Measurements from ENCODE around the gene AFTPH.
A peak's percentile ranks its signal among the peaks of the same experiment; 100 is the strongest.

AFTPH gene, protein sequence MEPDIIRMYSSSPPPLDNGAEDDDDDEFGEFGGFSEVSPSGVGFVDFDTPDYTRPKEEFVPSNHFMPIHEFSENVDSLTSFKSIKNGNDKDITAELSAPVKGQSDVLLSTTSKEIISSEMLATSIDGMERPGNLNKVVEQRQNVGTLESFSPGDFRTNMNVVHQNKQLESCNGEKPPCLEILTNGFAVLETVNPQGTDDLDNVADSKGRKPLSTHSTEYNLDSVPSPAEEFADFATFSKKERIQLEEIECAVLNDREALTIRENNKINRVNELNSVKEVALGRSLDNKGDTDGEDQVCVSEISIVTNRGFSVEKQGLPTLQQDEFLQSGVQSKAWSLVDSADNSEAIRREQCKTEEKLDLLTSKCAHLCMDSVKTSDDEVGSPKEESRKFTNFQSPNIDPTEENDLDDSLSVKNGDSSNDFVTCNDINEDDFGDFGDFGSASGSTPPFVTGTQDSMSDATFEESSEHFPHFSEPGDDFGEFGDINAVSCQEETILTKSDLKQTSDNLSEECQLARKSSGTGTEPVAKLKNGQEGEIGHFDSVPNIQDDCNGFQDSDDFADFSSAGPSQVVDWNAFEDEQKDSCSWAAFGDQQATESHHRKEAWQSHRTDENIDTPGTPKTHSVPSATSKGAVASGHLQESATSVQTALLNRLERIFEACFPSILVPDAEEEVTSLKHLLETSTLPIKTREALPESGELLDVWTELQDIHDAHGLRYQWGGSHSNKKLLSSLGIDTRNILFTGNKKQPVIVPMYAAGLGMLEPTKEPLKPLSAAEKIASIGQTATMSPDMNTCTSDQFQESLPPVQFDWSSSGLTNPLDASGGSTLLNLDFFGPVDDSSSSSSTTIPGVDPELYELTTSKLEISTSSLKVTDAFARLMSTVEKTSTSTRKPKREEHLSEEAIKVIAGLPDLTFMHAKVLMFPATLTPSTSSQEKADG

GRCh38 chr2:64523666-64524603, at the start of gene AFTPH:
Gene AFTPH (plus strand): TSS chr2:64524328. CDS start chr2:64551475, 27,147 bp downstream.
- POLR2A ChIA-PET, result interaction anchor here (0.6 to 1.4 kb wide), 3 partner anchors 40 to 1889 kb away, joined by 3 to 5 read pairs (median 5); no protein-coding TSS in a partner anchor
- H3K4me3 ChIP-seq (ENCODE audit: low read depth, low read length), result peak within 1 kb of the TSS; percentile 91
- CTCF ChIA-PET, result interaction anchor here (0.7 to 8.0 kb wide), 51 partner anchors 9 to 1050 kb away, joined by 3 to 137 read pairs (median 5); no protein-coding TSS in a partner anchor
- DNase-seq (ENCODE audit: low read depth, low spot score), result peak; percentile 87
- TF ChIP-seq, protein P1, sequence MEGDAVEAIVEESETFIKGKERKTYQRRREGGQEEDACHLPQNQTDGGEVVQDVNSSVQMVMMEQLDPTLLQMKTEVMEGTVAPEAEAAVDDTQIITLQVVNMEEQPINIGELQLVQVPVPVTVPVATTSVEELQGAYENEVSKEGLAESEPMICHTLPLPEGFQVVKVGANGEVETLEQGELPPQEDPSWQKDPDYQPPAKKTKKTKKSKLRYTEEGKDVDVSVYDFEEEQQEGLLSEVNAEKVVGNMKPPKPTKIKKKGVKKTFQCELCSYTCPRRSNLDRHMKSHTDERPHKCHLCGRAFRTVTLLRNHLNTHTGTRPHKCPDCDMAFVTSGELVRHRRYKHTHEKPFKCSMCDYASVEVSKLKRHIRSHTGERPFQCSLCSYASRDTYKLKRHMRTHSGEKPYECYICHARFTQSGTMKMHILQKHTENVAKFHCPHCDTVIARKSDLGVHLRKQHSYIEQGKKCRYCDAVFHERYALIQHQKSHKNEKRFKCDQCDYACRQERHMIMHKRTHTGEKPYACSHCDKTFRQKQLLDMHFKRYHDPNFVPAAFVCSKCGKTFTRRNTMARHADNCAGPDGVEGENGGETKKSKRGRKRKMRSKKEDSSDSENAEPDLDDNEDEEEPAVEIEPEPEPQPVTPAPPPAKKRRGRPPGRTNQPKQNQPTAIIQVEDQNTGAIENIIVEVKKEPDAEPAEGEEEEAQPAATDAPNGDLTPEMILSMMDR (IDR thresholded peaks at IDR 0.05; ENCODE audit: insufficient read depth, low read length, missing control alignments), result no peak

DNA sequence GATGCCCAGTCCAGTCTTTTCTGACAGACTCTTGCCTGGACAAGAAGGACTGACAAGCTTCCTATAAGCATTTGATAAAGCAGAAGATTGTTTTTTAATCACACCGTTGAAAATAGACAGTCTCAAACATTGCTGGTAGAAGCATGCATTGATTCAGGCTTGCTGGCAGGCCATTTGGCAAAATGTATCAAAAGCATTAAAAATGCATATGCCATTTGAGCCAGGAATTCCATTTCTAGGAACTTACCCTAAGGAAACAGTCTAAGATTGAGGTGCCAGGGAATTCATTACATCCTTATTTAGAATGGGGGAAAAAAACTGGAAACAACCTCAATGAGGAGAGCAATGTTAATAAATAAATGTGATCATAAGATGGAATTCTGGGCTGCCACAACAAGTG, 49.5 kb upstream of the AFTPH start:
- no peak overlapping the region for H3K4me3 ChIP-seq (ENCODE audit: low read depth, low read length)
- TF ChIP-seq, protein P1 (IDR thresholded peaks at IDR 0.05; ENCODE audit: insufficient read depth, low read length, missing control alignments), result no peak
- ChIA-PET POLR2A (no interaction called here), CTCF (interaction anchor here (1.2 to 1.9 kb wide), 7 partner anchors 10 to 146 kb away, joined by 3 to 8 read pairs (median 5); no protein-coding TSS in a partner anchor)
- no peak for DNase-seq (ENCODE audit: low read depth, low spot score)

DNA sequence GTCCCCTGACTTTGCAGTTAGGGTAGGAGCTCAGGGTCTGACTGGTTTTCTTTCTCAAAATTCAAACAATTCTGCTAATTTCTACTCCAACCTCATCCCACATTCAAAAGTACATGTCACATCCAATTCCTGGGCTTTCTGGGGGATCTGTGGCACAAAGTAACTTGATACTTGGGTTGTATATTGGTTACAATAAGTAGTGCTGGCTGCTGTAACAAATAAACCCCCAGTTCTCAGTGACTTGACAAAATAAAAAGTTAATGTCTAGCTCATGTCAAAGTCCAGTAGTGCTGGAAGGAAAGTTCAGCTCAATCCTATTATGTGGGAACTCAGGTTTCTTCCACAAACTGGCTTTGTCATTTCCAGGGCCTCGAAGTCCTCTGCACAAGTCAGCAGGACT, 47.1 kb upstream of the AFTPH start:
- H3K4me3 ChIP-seq (ENCODE audit: low read depth, low read length), result no peak overlapping the region
- ChIA-PET POLR2A (no interaction called here), CTCF (interaction anchor here (1.1 to 4.6 kb wide), 2 partner anchors 8 to 11 kb away, joined by 4 to 51 read pairs; no protein-coding TSS in a partner anchor)
- no peak for DNase-seq (ENCODE audit: low read depth, low spot score)
- TF ChIP-seq, protein P1 (IDR thresholded peaks at IDR 0.05; ENCODE audit: insufficient read depth, low read length, missing control alignments), result no peak

GRCh38 chr2:64477979-64478378, 46.1 kb upstream of the AFTPH start:
- ChIA-PET POLR2A (no interaction called here), CTCF (interaction anchor here (0.6 to 4.6 kb wide), 2 partner anchors 10 to 14 kb away, joined by 3 to 51 read pairs; no protein-coding TSS in a partner anchor)
- DNase-seq (ENCODE audit: low read depth, low spot score), result no peak
- TF ChIP-seq, protein P1 (IDR thresholded peaks at IDR 0.05; ENCODE audit: insufficient read depth, low read length, missing control alignments), result no peak
- H3K4me3 ChIP-seq (ENCODE audit: low read depth, low read length), result no peak overlapping the region

GRCh38 chr2:64478502-64479230, 45.5 kb upstream of the AFTPH start:
- POLR2A ChIA-PET, result no interaction called here
- no peak overlapping the region for H3K4me3 ChIP-seq (ENCODE audit: low read depth, low read length)
- TF ChIP-seq, protein P1 (IDR thresholded peaks at IDR 0.05; ENCODE audit: insufficient read depth, low read length, missing control alignments), result no peak
- CTCF ChIA-PET, result interaction anchor here (3.2 to 4.6 kb wide), 2 partner anchors 9 to 148 kb away, joined by 12 to 51 read pairs; no protein-coding TSS in a partner anchor
- no peak for DNase-seq (ENCODE audit: low read depth, low spot score)

Data from AG04449 (cell line).